22Rv1 (cell line): ENCODE measurements around the gene NR1H2.

Experiments used
- ZFX ChIP-seq: fragments of 450-650 bp; IDR thresholded peaks from 2 replicates; pipeline ENCODE4 v1.6.1; 2017; ENCODE audit warnings: antibody characterized with exemption, borderline replicate concordance
- TF ChIP-seq, protein P1 (sequence below): fragments of 450-650 bp; IDR thresholded peaks from 2 replicates; pipeline ENCODE4 v1.5.1; 2017; ENCODE audit warnings: mild to moderate bottlenecking

DNA sequence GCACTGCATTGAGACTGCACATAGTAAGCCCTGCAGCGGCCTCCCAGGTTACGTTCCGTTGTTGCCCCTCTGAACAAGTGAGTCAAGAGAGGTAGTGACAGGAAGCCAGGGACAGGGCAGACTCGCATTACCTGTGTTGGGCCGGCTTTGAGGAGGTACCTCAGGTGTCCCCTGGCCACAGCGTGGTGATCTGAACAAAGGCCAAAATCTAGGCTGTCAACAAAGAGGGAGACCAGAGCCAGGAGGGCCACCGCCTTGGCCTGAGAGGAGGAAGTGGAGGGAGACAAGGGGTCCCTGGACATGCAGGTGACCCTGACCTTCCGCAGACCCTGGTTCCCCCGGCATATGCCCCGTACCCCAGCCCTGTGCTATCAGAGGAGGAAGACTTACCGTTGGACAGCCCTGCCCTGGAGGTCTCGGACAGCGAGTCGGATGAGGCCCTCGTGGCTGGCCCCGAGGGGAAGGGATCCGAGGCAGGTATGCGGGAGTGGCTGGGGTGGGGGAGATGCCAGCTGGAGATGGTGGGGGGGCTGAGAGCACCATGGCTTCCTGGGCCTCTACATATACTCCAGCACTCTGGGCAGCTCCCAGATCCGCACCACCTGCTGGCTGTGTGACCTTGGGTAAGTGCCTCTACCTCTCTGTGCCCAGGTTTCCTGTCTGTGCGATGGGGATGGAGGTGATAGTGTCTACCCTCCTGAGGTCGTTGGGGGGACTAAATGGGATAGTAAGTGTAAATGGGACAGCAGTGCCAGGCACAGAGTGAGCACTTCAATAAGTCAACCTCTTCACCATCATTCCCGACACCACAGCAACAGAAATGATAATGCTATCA is 47.2 kb downstream of the NR1H2 start:
- TF ChIP-seq, protein P1, sequence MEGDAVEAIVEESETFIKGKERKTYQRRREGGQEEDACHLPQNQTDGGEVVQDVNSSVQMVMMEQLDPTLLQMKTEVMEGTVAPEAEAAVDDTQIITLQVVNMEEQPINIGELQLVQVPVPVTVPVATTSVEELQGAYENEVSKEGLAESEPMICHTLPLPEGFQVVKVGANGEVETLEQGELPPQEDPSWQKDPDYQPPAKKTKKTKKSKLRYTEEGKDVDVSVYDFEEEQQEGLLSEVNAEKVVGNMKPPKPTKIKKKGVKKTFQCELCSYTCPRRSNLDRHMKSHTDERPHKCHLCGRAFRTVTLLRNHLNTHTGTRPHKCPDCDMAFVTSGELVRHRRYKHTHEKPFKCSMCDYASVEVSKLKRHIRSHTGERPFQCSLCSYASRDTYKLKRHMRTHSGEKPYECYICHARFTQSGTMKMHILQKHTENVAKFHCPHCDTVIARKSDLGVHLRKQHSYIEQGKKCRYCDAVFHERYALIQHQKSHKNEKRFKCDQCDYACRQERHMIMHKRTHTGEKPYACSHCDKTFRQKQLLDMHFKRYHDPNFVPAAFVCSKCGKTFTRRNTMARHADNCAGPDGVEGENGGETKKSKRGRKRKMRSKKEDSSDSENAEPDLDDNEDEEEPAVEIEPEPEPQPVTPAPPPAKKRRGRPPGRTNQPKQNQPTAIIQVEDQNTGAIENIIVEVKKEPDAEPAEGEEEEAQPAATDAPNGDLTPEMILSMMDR = no peak
- no peak for TF ChIP-seq ZFX
